ENCODE results near the gene LST1.
"Not testable (repeated sequence)": the region's sequence is repeated elsewhere in the genome, so short reads cannot be mapped to it uniquely, and the experiment has no call there.

LST1 gene

GRCh38 chr6:31586008-31586407 is at the start of gene LST1:
Gene LST1, plus strand, starts transcription at chr6:31586277. Its CDS starts 1,023 bp downstream, at chr6:31587300.
- Mint-ChIP-seq H3K4me3 (peak within 1 kb of the TSS; percentile 82), H3K36me3 (peaks cover 4% of the 10 kb centered on the region), H3K27me3 (no peaks in the 10 kb centered on the region), H3K9me3 (ENCODE audit: low read depth) (no peaks in the 10 kb centered on the region), H3K27ac (peak within 1 kb of the TSS; percentile 91), H3K4me1 (ENCODE audit: low read depth) (peaks cover 62% of the 10 kb centered on the region)

- no peaks in the 10 kb centered on the region for H3K9me3 Mint-ChIP-seq (ENCODE audit: low read depth)
- H3K4me3 Mint-ChIP-seq, result peak overlapping the region; percentile 97
- H3K4me1 Mint-ChIP-seq (ENCODE audit: low read depth), result peaks cover 54% of the 10 kb centered on the region
- H3K27me3 Mint-ChIP-seq, result no peaks in the 10 kb centered on the region
- peaks cover 19% of the 10 kb centered on the region for H3K36me3 Mint-ChIP-seq
- peak overlapping the region; percentile 91 for H3K27ac Mint-ChIP-seq
Measured at GRCh38 chr6:31538805-31539400, 47.2 kb upstream of the LST1 start.

- Mint-ChIP-seq H3K9me3 (ENCODE audit: low read depth) (no peaks in the 10 kb centered on the region), H3K36me3 (peaks cover 19% of the 10 kb centered on the region), H3K27ac (peak overlapping the region; percentile 100), H3K4me1 (ENCODE audit: low read depth) (peaks cover 48% of the 10 kb centered on the region), H3K27me3 (no peaks in the 10 kb centered on the region), H3K4me3 (peak overlapping the region; percentile 97)
Measured at GRCh38 chr6:31540640-31541039, 45.4 kb upstream of the LST1 start.

GRCh38 chr6:31541059-31541657 is 44.9 kb upstream of the LST1 start:
- Mint-ChIP-seq H3K4me3 (peak overlapping the region; percentile 97), H3K9me3 (ENCODE audit: low read depth) (no peaks in the 10 kb centered on the region), H3K27ac (peak overlapping the region; percentile 100), H3K4me1 (ENCODE audit: low read depth) (peaks cover 43% of the 10 kb centered on the region), H3K27me3 (no peaks in the 10 kb centered on the region), H3K36me3 (peaks cover 19% of the 10 kb centered on the region)

GRCh38 chr6:31541658-31542521 is 44.2 kb upstream of the LST1 start, which contains the start of gene DDX39B:
Gene DDX39B, minus strand, starts transcription at chr6:31542003. Its CDS starts 1,471 bp downstream, at chr6:31540532.
- peaks cover 19% of the 10 kb centered on the region for H3K36me3 Mint-ChIP-seq
- peak within 1 kb of the TSS; percentile 100 for H3K27ac Mint-ChIP-seq
- H3K9me3 Mint-ChIP-seq (ENCODE audit: low read depth), result no peaks in the 10 kb centered on the region
- no peaks in the 10 kb centered on the region for H3K27me3 Mint-ChIP-seq
- peak within 1 kb of the TSS; percentile 97 for H3K4me3 Mint-ChIP-seq
- peaks cover 42% of the 10 kb centered on the region for H3K4me1 Mint-ChIP-seq (ENCODE audit: low read depth)

GRCh38 chr6:31543639-31544038 is 42.4 kb upstream of the LST1 start:
- H3K27ac Mint-ChIP-seq, result no peak overlapping the region
- H3K4me1 Mint-ChIP-seq (ENCODE audit: low read depth), result peaks cover 43% of the 10 kb centered on the region
- no peak overlapping the region for H3K4me3 Mint-ChIP-seq
- H3K36me3 Mint-ChIP-seq, result peaks cover 18% of the 10 kb centered on the region
- no peaks in the 10 kb centered on the region for H3K9me3 Mint-ChIP-seq (ENCODE audit: low read depth)
- no peaks in the 10 kb centered on the region for H3K27me3 Mint-ChIP-seq

GRCh38 chr6:31544676-31545075 is 41.4 kb upstream of the LST1 start:
- no peaks in the 10 kb centered on the region for H3K9me3 Mint-ChIP-seq (ENCODE audit: low read depth)
- H3K27ac Mint-ChIP-seq, result no peak overlapping the region
- H3K4me3 Mint-ChIP-seq, result peak overlapping the region; percentile 28
- H3K4me1 Mint-ChIP-seq (ENCODE audit: low read depth), result peaks cover 40% of the 10 kb centered on the region
- H3K36me3 Mint-ChIP-seq, result peaks cover 10% of the 10 kb centered on the region
- H3K27me3 Mint-ChIP-seq, result no peaks in the 10 kb centered on the region

- Mint-ChIP-seq H3K27ac (no peak overlapping the region), H3K9me3 (ENCODE audit: low read depth) (no peaks in the 10 kb centered on the region), H3K4me1 (ENCODE audit: low read depth) (peaks cover 34% of the 10 kb centered on the region), H3K27me3 (no peaks in the 10 kb centered on the region), H3K4me3 (no peak overlapping the region), H3K36me3 (peaks cover 5% of the 10 kb centered on the region)
Measured at GRCh38 chr6:31545291-31545690, 40.8 kb upstream of the LST1 start.

GRCh38 chr6:31546339-31546957 is 39.6 kb upstream of the LST1 start, which contains the start of gene ATP6V1G2:
Gene ATP6V1G2, minus strand, starts transcription at chr6:31546608. Its CDS starts 49 bp downstream, at chr6:31546559.
- Mint-ChIP-seq H3K36me3 (peaks cover 2% of the 10 kb centered on the region), H3K27me3 (no peaks in the 10 kb centered on the region), H3K4me1 (ENCODE audit: low read depth) (peaks cover 35% of the 10 kb centered on the region), H3K9me3 (ENCODE audit: low read depth) (no peaks in the 10 kb centered on the region), H3K27ac (peak within 1 kb of the TSS; percentile 93), H3K4me3 (peak within 1 kb of the TSS; percentile 89)

- Mint-ChIP-seq H3K27me3 (no peaks in the 10 kb centered on the region), H3K36me3 (peaks cover 2% of the 10 kb centered on the region), H3K4me1 (ENCODE audit: low read depth) (peaks cover 36% of the 10 kb centered on the region), H3K4me3 (peak within 1 kb of the TSS; percentile 89), H3K9me3 (ENCODE audit: low read depth) (no peaks in the 10 kb centered on the region), H3K27ac (peak within 1 kb of the TSS; percentile 93)
Measured at GRCh38 chr6:31546958-31547726, 38.9 kb upstream of the LST1 start, which contains the start of gene NFKBIL1. Gene NFKBIL1, plus strand, starts transcription at chr6:31547608. Its CDS starts 87 bp downstream, at chr6:31547695.

- Mint-ChIP-seq H3K27me3 (no peaks in the 10 kb centered on the region), H3K4me1 (ENCODE audit: low read depth) (peaks cover 34% of the 10 kb centered on the region), H3K9me3 (ENCODE audit: low read depth) (no peaks in the 10 kb centered on the region), H3K4me3 (peak overlapping the region; percentile 89), H3K27ac (peak overlapping the region; percentile 93), H3K36me3 (peaks cover 2% of the 10 kb centered on the region)
Measured at GRCh38 chr6:31547727-31548543, 38.1 kb upstream of the LST1 start.

GRCh38 chr6:31548544-31548873 is 37.6 kb upstream of the LST1 start:
- Mint-ChIP-seq H3K36me3 (peaks cover 2% of the 10 kb centered on the region), H3K9me3 (ENCODE audit: low read depth) (no peaks in the 10 kb centered on the region), H3K27me3 (no peaks in the 10 kb centered on the region), H3K4me3 (peak overlapping the region; percentile 31), H3K27ac (peak overlapping the region; percentile 54), H3K4me1 (ENCODE audit: low read depth) (peaks cover 29% of the 10 kb centered on the region)

GRCh38 chr6:31551371-31551770 is 34.7 kb upstream of the LST1 start:
- H3K36me3 Mint-ChIP-seq; H3K27me3 Mint-ChIP-seq; H3K9me3 Mint-ChIP-seq (ENCODE audit: low read depth): not testable (repeated sequence)
- peak overlapping the region; percentile 83 for H3K27ac Mint-ChIP-seq
- peaks cover 43% of the 10 kb centered on the region for H3K4me1 Mint-ChIP-seq (ENCODE audit: low read depth)
- H3K4me3 Mint-ChIP-seq, result peak overlapping the region; percentile 52
